ENCODE measurements around the gene ARPC1B. TPM values are rescaled to one million over a fixed set of nuclear protein-coding genes. Genes with fewer than 3 reads are reported as not detected.
"Not testable (repeated sequence)": the region's sequence is repeated elsewhere in the genome, so short reads cannot be mapped to it uniquely, and the experiment has no call there.

Gene ARPC1B
- total and polyA plus RNA-seq, 4 donors: 43.9 to 182 (median 112) TPM

DNA sequence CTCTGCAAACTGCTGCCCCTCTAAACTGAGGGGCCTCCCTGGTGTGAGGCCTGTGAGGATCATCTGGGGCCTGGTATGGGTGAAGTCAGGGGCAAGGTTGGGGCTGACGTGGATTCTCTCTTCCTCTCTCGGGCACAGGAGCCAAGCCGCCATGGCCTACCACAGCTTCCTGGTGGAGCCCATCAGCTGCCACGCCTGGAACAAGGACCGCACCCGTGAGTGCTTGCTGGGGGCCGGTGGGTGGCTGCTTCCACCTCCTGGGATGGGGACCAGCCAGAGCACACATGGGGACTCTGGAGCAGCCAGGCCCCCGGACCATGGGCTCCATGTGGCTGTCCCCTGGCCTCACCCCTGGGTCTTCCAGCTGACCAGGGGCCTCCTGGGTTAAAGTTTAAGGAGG, 11.0 kb downstream of the ARPC1B start (continued):
- no peak for TF ChIP-seq YY1 (IDR thresholded peaks at IDR 0.05)
- TF ChIP-seq, protein P1, sequence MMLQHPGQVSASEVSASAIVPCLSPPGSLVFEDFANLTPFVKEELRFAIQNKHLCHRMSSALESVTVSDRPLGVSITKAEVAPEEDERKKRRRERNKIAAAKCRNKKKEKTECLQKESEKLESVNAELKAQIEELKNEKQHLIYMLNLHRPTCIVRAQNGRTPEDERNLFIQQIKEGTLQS (IDR thresholded peaks at IDR 0.05): no peak
- TF ChIP-seq, protein P2, sequence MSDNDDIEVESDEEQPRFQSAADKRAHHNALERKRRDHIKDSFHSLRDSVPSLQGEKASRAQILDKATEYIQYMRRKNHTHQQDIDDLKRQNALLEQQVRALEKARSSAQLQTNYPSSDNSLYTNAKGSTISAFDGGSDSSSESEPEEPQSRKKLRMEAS (IDR thresholded peaks at IDR 0.05): no peak

DNA sequence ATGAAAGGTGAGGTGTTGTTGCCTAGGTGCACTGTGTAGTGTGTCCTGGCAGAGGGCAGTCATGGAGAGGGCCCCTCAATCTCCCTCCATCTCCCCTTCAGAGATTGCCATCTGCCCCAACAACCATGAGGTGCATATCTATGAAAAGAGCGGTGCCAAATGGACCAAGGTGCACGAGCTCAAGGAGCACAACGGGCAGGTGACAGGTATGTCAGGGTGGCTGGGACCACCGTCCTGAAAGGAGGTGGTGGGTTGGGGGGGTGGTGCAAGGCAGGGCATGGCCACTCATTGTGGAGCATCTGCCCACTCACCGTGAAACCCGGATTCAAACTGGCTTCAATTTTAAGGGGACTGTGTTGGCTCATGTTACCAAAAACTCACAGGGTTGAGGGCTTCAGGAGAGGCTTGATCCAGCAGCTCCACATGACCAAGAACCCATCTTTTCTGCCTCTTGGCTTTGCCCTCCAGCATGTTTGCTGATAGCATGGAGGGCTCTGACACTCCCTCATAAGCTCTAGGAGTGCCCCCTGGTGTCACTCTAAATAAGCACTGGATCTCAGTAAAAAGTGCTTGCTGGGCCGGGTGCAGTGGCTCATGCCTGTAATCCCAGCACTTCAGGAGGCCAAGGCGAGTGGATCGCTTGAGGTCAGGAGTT, 12.2 kb downstream of the ARPC1B start:
- Histone ChIP-seq H3K36me3 (ENCODE audit: control insufficient read depth in 4 of 4, insufficient read depth in 3 of 4, low read depth in 1 of 4, low read length in 3 of 4) (peaks cover 4 to 34% (median 9%) of the 10 kb centered on the region in 4 donors), H3K4me1 (ENCODE audit: control insufficient read depth in 4 of 4, insufficient read depth in 4 of 4, low read length in 3 of 4) (peaks cover 0 to 3% (median 2%) of the 10 kb centered on the region in 4 donors), H3K9me3 (ENCODE audit: control insufficient read depth in 4 of 4, low read length in 3 of 4) (no peaks in the 10 kb centered on the region), H3K4me3 (ENCODE audit: low read depth in 1 of 3, low read length in 3 of 3) (no peak overlapping the region), H3K27ac (ENCODE audit: low read depth in 1 of 2, low read length in 2 of 2) (no peak overlapping the region), H3K9ac (ENCODE audit: low read depth in 1 of 2, low read length in 2 of 2) (no peak overlapping the region), H3K27me3 (ENCODE audit: control insufficient read depth in 4 of 4, insufficient read depth in 4 of 4, low read length in 3 of 4) (no peaks in the 10 kb centered on the region)
- 93% methylated on average over 9 of the region's 9 CpGs for WGBS
- TF ChIP-seq RAD21 (IDR thresholded peaks at IDR 0.05) (peak; percentile 53 to 68), SP1 (IDR thresholded peaks at IDR 0.05) (no peak), RXRA (IDR thresholded peaks at IDR 0.05) (no peak), HNF4A (conservative IDR thresholded peaks at IDR 0.05) (no peak), FOXA2 (IDR thresholded peaks at IDR 0.05) (no peak)
- TF ChIP-seq, protein P2 (IDR thresholded peaks at IDR 0.05): no peak
- DNase-seq (ENCODE audit: low spot score): no peak

DNA sequence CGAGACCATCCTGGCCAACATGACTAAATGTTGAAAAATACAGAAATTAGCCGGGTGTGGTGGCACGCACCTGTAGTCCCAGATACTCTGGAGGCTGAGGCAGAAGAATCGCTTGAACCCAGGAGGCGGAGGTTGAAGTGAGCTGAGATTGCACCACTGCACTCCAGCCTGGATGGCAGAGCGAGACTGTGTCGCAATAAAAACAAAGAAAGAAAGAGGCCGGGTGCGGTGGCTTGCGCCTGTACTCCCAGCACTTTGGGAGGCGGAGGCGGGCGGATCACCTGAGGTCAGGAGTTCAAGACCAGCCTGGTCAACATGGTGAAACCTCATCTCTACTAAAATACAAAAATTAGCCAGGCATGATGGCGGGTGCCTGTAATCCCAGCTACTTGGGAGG, 12.7 kb downstream of the ARPC1B start:
- not testable (repeated sequence) for H3K4me3 ChIP-seq (ENCODE audit: low read depth in 1 of 3, low read length in 3 of 3); DNase-seq (ENCODE audit: low spot score)

DNA sequence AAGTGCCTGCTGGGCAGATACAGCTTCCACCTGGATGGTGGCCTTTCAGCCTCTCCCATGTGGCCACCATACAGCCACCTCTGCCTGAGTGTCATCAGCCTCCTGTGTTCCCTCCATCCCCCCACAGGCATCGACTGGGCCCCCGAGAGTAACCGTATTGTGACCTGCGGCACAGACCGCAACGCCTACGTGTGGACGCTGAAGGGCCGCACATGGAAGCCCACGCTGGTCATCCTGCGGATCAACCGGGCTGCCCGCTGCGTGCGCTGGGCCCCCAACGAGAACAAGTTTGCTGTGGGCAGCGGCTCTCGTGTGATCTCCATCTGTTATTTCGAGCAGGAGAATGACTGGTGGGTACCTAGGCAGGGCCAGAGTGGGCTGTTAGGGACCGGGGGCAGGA, 13.4 kb downstream of the ARPC1B start:
- WGBS: 97% methylated on average over 20 of the region's 20 CpGs
- no peak for DNase-seq (ENCODE audit: low spot score)
- peaks cover 4 to 34% (median 9%) of the 10 kb centered on the region in 4 donors for H3K36me3 ChIP-seq (ENCODE audit: control insufficient read depth in 4 of 4, insufficient read depth in 3 of 4, low read depth in 1 of 4, low read length in 3 of 4)
- TF ChIP-seq TAF1 (conservative IDR thresholded peaks at IDR 0.05) (no peak), FOXA1 (IDR thresholded peaks at IDR 0.05) (no peak), FOXA2 (IDR thresholded peaks at IDR 0.05) (no peak), HNF4G (IDR thresholded peaks at IDR 0.05) (no peak), HNF4A (conservative IDR thresholded peaks at IDR 0.05) (no peak), GABPA (IDR thresholded peaks at IDR 0.05 in 1 of 2, conservative IDR thresholded peaks at IDR 0.05 in 1 of 2) (no peak), JUND (IDR thresholded peaks at IDR 0.05) (no peak), YY1 (IDR thresholded peaks at IDR 0.05) (no peak), SP1 (IDR thresholded peaks at IDR 0.05) (no peak)
- TF ChIP-seq, protein P3, sequence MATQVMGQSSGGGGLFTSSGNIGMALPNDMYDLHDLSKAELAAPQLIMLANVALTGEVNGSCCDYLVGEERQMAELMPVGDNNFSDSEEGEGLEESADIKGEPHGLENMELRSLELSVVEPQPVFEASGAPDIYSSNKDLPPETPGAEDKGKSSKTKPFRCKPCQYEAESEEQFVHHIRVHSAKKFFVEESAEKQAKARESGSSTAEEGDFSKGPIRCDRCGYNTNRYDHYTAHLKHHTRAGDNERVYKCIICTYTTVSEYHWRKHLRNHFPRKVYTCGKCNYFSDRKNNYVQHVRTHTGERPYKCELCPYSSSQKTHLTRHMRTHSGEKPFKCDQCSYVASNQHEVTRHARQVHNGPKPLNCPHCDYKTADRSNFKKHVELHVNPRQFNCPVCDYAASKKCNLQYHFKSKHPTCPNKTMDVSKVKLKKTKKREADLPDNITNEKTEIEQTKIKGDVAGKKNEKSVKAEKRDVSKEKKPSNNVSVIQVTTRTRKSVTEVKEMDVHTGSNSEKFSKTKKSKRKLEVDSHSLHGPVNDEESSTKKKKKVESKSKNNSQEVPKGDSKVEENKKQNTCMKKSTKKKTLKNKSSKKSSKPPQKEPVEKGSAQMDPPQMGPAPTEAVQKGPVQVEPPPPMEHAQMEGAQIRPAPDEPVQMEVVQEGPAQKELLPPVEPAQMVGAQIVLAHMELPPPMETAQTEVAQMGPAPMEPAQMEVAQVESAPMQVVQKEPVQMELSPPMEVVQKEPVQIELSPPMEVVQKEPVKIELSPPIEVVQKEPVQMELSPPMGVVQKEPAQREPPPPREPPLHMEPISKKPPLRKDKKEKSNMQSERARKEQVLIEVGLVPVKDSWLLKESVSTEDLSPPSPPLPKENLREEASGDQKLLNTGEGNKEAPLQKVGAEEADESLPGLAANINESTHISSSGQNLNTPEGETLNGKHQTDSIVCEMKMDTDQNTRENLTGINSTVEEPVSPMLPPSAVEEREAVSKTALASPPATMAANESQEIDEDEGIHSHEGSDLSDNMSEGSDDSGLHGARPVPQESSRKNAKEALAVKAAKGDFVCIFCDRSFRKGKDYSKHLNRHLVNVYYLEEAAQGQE (IDR thresholded peaks at IDR 0.05): no peak
- TF ChIP-seq, protein P4, sequence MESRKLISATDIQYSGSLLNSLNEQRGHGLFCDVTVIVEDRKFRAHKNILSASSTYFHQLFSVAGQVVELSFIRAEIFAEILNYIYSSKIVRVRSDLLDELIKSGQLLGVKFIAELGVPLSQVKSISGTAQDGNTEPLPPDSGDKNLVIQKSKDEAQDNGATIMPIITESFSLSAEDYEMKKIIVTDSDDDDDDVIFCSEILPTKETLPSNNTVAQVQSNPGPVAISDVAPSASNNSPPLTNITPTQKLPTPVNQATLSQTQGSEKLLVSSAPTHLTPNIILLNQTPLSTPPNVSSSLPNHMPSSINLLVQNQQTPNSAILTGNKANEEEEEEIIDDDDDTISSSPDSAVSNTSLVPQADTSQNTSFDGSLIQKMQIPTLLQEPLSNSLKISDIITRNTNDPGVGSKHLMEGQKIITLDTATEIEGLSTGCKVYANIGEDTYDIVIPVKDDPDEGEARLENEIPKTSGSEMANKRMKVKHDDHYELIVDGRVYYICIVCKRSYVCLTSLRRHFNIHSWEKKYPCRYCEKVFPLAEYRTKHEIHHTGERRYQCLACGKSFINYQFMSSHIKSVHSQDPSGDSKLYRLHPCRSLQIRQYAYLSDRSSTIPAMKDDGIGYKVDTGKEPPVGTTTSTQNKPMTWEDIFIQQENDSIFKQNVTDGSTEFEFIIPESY (IDR thresholded peaks at IDR 0.05): no peak
- TF ChIP-seq, protein P2 (IDR thresholded peaks at IDR 0.05): no peak
- TF ChIP-seq, protein P1 (IDR thresholded peaks at IDR 0.05): no peak
- TF ChIP-seq, protein P5, sequence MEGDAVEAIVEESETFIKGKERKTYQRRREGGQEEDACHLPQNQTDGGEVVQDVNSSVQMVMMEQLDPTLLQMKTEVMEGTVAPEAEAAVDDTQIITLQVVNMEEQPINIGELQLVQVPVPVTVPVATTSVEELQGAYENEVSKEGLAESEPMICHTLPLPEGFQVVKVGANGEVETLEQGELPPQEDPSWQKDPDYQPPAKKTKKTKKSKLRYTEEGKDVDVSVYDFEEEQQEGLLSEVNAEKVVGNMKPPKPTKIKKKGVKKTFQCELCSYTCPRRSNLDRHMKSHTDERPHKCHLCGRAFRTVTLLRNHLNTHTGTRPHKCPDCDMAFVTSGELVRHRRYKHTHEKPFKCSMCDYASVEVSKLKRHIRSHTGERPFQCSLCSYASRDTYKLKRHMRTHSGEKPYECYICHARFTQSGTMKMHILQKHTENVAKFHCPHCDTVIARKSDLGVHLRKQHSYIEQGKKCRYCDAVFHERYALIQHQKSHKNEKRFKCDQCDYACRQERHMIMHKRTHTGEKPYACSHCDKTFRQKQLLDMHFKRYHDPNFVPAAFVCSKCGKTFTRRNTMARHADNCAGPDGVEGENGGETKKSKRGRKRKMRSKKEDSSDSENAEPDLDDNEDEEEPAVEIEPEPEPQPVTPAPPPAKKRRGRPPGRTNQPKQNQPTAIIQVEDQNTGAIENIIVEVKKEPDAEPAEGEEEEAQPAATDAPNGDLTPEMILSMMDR (IDR thresholded peaks at IDR 0.05; ENCODE audit: low read depth, low read length, missing input control): no peak

More for the DNA sequence above, 12.7 kb downstream of the ARPC1B start:
- WGBS: 86% methylated on average over 14 of the region's 14 CpGs
- H3K27me3 ChIP-seq (ENCODE audit: control insufficient read depth in 4 of 4, insufficient read depth in 4 of 4, low read length in 3 of 4); H3K9ac ChIP-seq (ENCODE audit: low read depth in 1 of 2, low read length in 2 of 2); H3K4me1 ChIP-seq (ENCODE audit: control insufficient read depth in 4 of 4, insufficient read depth in 4 of 4, low read length in 3 of 4); H3K9me3 ChIP-seq (ENCODE audit: control insufficient read depth in 4 of 4, low read length in 3 of 4); H3K27ac ChIP-seq (ENCODE audit: low read depth in 1 of 2, low read length in 2 of 2): not testable (repeated sequence)
- H3K36me3 ChIP-seq (ENCODE audit: control insufficient read depth in 4 of 4, insufficient read depth in 3 of 4, low read depth in 1 of 4, low read length in 3 of 4): peaks cover 4 to 34% (median 9%) of the 10 kb centered on the region in 4 donors
- peak in 1 of 2 donors; percentile 15 for TF ChIP-seq RXRA (IDR thresholded peaks at IDR 0.05)

More for the DNA sequence above, 13.4 kb downstream of the ARPC1B start:
- no peak overlapping the region for H3K9ac ChIP-seq (ENCODE audit: low read depth in 1 of 2, low read length in 2 of 2)
- peaks cover 1 to 11% (median 6%) of the 10 kb centered on the region in 4 donors for H3K4me1 ChIP-seq (ENCODE audit: control insufficient read depth in 4 of 4, insufficient read depth in 4 of 4, low read length in 3 of 4)
- H3K9me3 ChIP-seq (ENCODE audit: control insufficient read depth in 4 of 4, low read length in 3 of 4): no peaks in the 10 kb centered on the region
- no peaks in the 10 kb centered on the region for H3K27me3 ChIP-seq (ENCODE audit: control insufficient read depth in 4 of 4, insufficient read depth in 4 of 4, low read length in 3 of 4)
- no peak overlapping the region for H3K27ac ChIP-seq (ENCODE audit: low read depth in 1 of 2, low read length in 2 of 2)
- H3K4me3 ChIP-seq (ENCODE audit: low read depth in 1 of 3, low read length in 3 of 3): no peak overlapping the region

All from liver (tissue), 9 donors.